GM12878 (cell line): ENCODE data around the gene KIF4B. TPM values are rescaled to one million over a fixed set of nuclear protein-coding genes. Genes with fewer than 3 reads are reported as not detected.

Experiments
- ATAC-seq: fragments of 200-7000 bp; cut with Tn5 transposase; 3 replicates; pipeline ENCODE4 v1.9.1; 2020; ENCODE audit warnings: mild to moderate bottlenecking, moderate library complexity
- BruUV-seq: library from RNA; stranded (reverse); fragments of 400-500 nt; replicated peaks from 2 replicates; lab custom pipeline; 2021; lab: Mats Ljungman, UMichigan
- CTCF ChIA-PET: fragments of 300-600 bp; sonication (Branson Sonifier 250); formaldehyde crosslinking; extraction: SDS; loops from one replicate; lab custom pipeline; 2021; ENCODE audit warnings: inconsistent platforms; lab: Yijun Ruan, JAX
- POLR2A ChIA-PET: fragments of 350-600 bp; formaldehyde crosslinking; extraction: SDS; loops from one replicate; lab custom pipeline; 2021; ENCODE audit warnings: inconsistent platforms; lab: Charles Lee
- RAD21 ChIA-PET: fragments of 300-600 bp; sonication (Branson Sonifier 250); formaldehyde crosslinking; loops from one replicate; lab custom pipeline; 2023; ENCODE audit warnings: antibody characterized with exemption; ENCODE audit not compliant: unreplicated experiment; lab: Charles Lee
- SMC1A ChIA-PET: fragments of 300-600 bp; sonication (Branson Sonifier 250); formaldehyde crosslinking; loops from one replicate; lab custom pipeline; 2023; ENCODE audit not compliant: unreplicated experiment, uncharacterized antibody; lab: Charles Lee
- DNase-seq: peaks from one replicate; pipeline ENCODE4 v3.0.0-alpha.2; 2011; ENCODE audit warnings: low read depth, low spot score
- FAIRE-seq: peaks from 3 replicates; lab custom pipeline; 2011; peaks lifted over from hg19 to GRCh38; lab: Jason Lieb, UNC
- H2AFZ ChIP-seq: 2 replicates; pipeline ENCODE4 v1.6.0; 2011; ENCODE audit warnings: low read depth, low read length, control low read depth; ENCODE audit not compliant: control insufficient read depth
- H3K27ac ChIP-seq: 2 replicates; pipeline ENCODE4 v1.5.1; 2011; ENCODE audit warnings: control low read depth; ENCODE audit not compliant: control insufficient read depth, insufficient read depth
- H3K27me3 ChIP-seq, 2 experiments: replicated peaks in 1 of 2; 2 replicates each; pipeline versions ENCODE4 v1.6.0 to v1.6.1; 2011; ENCODE audit warnings: low read length in 1 of 2; ENCODE audit not compliant: control insufficient read depth in 2 of 2, insufficient read depth in 2 of 2
- H3K36me3 ChIP-seq, 2 experiments: 2 replicates each; pipeline ENCODE4 v1.5.1; 2011; ENCODE audit warnings: low read length in 1 of 2; ENCODE audit not compliant: control insufficient read depth in 2 of 2, insufficient read depth in 2 of 2
- H3K4me1 ChIP-seq: 2 replicates; pipeline ENCODE4 v1.6.1; 2011; ENCODE audit warnings: mild to moderate bottlenecking, low read length, moderate library complexity, mixed read lengths; ENCODE audit not compliant: control insufficient read depth, insufficient read depth
- H3K4me2 ChIP-seq: 2 replicates; pipeline ENCODE4 v1.6.0; 2011; ENCODE audit warnings: control low read depth; ENCODE audit not compliant: control insufficient read depth, insufficient read depth
- H3K4me3 ChIP-seq: fragments of 200-600 bp; sonication (generic); 2 replicates; pipeline ENCODE4 v1.5.1; 2016
- H3K79me2 ChIP-seq: 2 replicates; pipeline ENCODE4 v1.6.0; 2011; ENCODE audit warnings: low read length; ENCODE audit not compliant: control insufficient read depth, insufficient read depth
- H3K9ac ChIP-seq: 2 replicates; pipeline ENCODE4 v1.8.0; 2011; ENCODE audit warnings: low read length, control low read depth, mixed read lengths; ENCODE audit not compliant: control insufficient read depth, insufficient read depth
- H3K9me3 ChIP-seq: replicated peaks from 3 replicates; pipeline ENCODE4 v1.5.1; 2011; ENCODE audit warnings: mild to moderate bottlenecking, low read length; ENCODE audit not compliant: control insufficient read depth, insufficient read depth
- H4K20me1 ChIP-seq: 2 replicates; pipeline ENCODE4 v1.6.0; 2011; ENCODE audit not compliant: control insufficient read depth, insufficient read depth
- CBX3 ChIP-seq: fragments of 200-600 bp; sonication (generic); IDR thresholded peaks from 2 replicates; pipeline ENCODE4 v1.6.1; 2016; ENCODE audit warnings: low read depth, borderline replicate concordance
- RAD21 ChIP-seq: IDR thresholded peaks from 2 replicates; pipeline ENCODE4 v1.6.1; 2011; ENCODE audit warnings: mild to moderate bottlenecking, low read depth, low read length, moderate library complexity; ENCODE audit not compliant: insufficient read depth
- SMC3 ChIP-seq: IDR thresholded peaks from 2 replicates; pipeline ENCODE4 v1.6.1; 2011; ENCODE audit warnings: low read length, improper control_type of control experiment, borderline replicate concordance
- WGBS: methylation state at CpG from one replicate; pipeline ENCODE4 v1.1.6; 2016; ENCODE audit warnings: low lambda C conversion rate; ENCODE audit not compliant: insufficient replicate concordance, insufficient coverage; ENCODE audit errors: missing lambda C conversion rate; 5-methylcytosine and 5-hydroxymethylcytosine counted together
- in situ Hi-C: fragments of 300-500 bp; cut with MboI; formaldehyde crosslinking; loops from 9 replicates; pipeline ENCODE4 v1.14.3; 2018; ENCODE audit warnings: mixed read lengths
- intact Hi-C: fragments of 100-400 bp; cut with micrococcal nuclease; formaldehyde crosslinking; loops from one replicate; pipeline ENCODE4 v1.14.2; 2022; ENCODE audit not compliant: unreplicated experiment
- polyA plus RNA-seq, 11 experiments: library from polyadenylated mRNA; depleted of rRNA in 4 of 11; unstranded in 6 of 11; stranded (reverse) in 5 of 11; fragments of >200 nt; fragmentation: Nextera tagmentation in 4 of 11; fragmentation: Illumina TruSeq in 1 of 11; extraction: Ambion mirVana in 4 of 11; extraction: Trizol in 1 of 11; gene quantifications; 1 replicate in 1 of 11; 2 replicates in 10 of 11; pipeline versions ENCODE4 v1.2.1 to v1.2.3, GENCODE V29; 2011 to 2016; ENCODE audit warnings: inconsistent platforms in 2 of 11, missing spikeins in 2 of 11, low read depth in 1 of 11
- total RNA-seq, 4 experiments: library from RNA; depleted of rRNA in 3 of 4; stranded (reverse); fragments of >200 nt in 3 of 4; fragmentation: Illumina TruSeq in 1 of 4; extraction: Trizol in 1 of 4; gene quantifications; 2 replicates each; pipeline versions ENCODE4 v1.2.1 to v1.2.3, GENCODE V29; 2013 to 2021
- TF ChIP-seq, protein P1 (sequence below), 3 experiments: IDR thresholded peaks in 2 of 3; conservative IDR thresholded peaks in 1 of 3; 2 replicates each; pipeline ENCODE4 v1.5.1; 2011; ENCODE audit warnings: low read depth in 3 of 3, low read length in 3 of 3, mild to moderate bottlenecking in 3 of 3, control low read depth in 2 of 3, moderate library complexity in 2 of 3, inconsistent platforms in 1 of 3, mixed read lengths in 1 of 3; ENCODE audit not compliant: control insufficient read depth in 2 of 3, insufficient read depth in 1 of 3; ENCODE audit errors: extremely low read depth in 1 of 3

The KIF4B gene
- total and polyA plus RNA-seq, 10 of the 15 experiments (the other 5 are each of a cell fraction or from before 2014, with no cell fraction given): 0.02 to 0.20 (median 0.05) TPM; not detected in 4

DNA sequence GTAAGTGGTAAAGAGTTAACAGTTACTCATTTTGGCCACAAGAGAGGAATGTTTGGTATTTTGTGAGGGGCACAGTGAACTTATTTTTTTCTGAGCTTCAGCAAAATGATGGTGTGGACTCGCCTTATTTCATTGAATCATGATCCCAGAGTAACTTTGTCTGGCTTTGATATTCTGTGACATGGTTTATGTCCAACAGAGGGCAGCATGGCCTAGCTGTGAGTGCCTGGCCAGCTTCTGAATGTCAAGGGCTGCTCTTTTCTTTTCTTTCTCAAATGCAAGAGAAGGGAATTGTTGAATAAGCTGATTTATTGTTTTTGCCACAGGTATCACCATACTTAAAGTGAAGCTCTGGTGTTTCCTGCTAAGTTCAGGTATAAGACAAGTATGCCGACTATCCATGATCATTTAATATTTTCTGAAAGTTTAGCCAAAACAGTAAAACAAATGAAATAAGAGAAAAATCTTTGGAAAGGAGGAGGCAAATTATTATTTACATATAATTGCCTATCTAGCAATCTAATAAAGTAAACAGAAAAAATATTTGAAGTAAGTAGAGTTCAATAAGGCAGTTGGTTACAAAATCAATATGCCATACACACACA lies 41.0 kb upstream of the KIF4B start:
- DNase-seq: no peak
- BruUV-seq: no TSS peak
- no peak for FAIRE-seq
- peak; percentile 57; the same call in 2 of the 3 replicates for ATAC-seq
- in situ Hi-C loops: no loop called here
- ChIA-PET CTCF (interaction anchor here (0.7 to 2.5 kb wide), 16 partner anchors 11 to 322 kb away, joined by 3 to 13 read pairs (median 4); no protein-coding TSS in a partner anchor), POLR2A (no interaction called here), SMC1A (interaction anchor here (0.6 to 1.8 kb wide), 6 partner anchors 12 to 322 kb away, joined by 3 to 8 read pairs (median 4); no protein-coding TSS in a partner anchor), RAD21 (interaction anchor here (0.8 to 2.2 kb wide), 3 partner anchors 32 to 57 kb away, joined by 3 to 8 read pairs (median 5); no protein-coding TSS in a partner anchor)
- H4K20me1 ChIP-seq: no peaks in the 10 kb centered on the region
- H3K4me3 ChIP-seq: no peak overlapping the region
- no peak overlapping the region for H3K4me2 ChIP-seq
- no peak overlapping the region for H2AFZ ChIP-seq
- H3K9ac ChIP-seq: no peak overlapping the region
- H3K27me3 ChIP-seq: no peaks in the 10 kb centered on the region
- no peaks in the 10 kb centered on the region for H3K79me2 ChIP-seq
- H3K36me3 ChIP-seq: peaks cover 0 to 4% of the 10 kb centered on the region in 2 experiments; a peak in 1 of 4 replicates
- H3K9me3 ChIP-seq: no peaks in the 10 kb centered on the region; the same call in 2 of the 3 replicates
- TF ChIP-seq CBX3 (no peak), RAD21 (peak; percentile 64), SMC3 (peak; percentile 48; the same call in 1 of the 2 replicates)
- TF ChIP-seq, protein P1, sequence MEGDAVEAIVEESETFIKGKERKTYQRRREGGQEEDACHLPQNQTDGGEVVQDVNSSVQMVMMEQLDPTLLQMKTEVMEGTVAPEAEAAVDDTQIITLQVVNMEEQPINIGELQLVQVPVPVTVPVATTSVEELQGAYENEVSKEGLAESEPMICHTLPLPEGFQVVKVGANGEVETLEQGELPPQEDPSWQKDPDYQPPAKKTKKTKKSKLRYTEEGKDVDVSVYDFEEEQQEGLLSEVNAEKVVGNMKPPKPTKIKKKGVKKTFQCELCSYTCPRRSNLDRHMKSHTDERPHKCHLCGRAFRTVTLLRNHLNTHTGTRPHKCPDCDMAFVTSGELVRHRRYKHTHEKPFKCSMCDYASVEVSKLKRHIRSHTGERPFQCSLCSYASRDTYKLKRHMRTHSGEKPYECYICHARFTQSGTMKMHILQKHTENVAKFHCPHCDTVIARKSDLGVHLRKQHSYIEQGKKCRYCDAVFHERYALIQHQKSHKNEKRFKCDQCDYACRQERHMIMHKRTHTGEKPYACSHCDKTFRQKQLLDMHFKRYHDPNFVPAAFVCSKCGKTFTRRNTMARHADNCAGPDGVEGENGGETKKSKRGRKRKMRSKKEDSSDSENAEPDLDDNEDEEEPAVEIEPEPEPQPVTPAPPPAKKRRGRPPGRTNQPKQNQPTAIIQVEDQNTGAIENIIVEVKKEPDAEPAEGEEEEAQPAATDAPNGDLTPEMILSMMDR (IDR thresholded peaks at IDR 0.05 in 2 of 3, conservative IDR thresholded peaks at IDR 0.05 in 1 of 3; ENCODE audit: control insufficient read depth in 2 of 3, extremely low read depth in 1 of 3, insufficient read depth in 1 of 3, low read depth in 3 of 3, low read length in 3 of 3): peak; percentile 38 to 54 (median 50); a peak in 5 of 6 replicates
- TF ChIP-seq, all 136 proteins: peak for 3
- Histone ChIP-seq H3K27ac (no peak overlapping the region), H3K4me1 (no peaks in the 10 kb centered on the region; the same call in 1 of the 2 replicates)
- 82% methylated on average over 2 of the region's 2 CpGs for WGBS
- intact Hi-C loops: loop anchor here (1.0 to 10.0 kb wide), 2 partner anchors 56 to 172 kb away; no protein-coding TSS in a partner anchor
